Muscle of leg (tissue), 16 donors: ENCODE measurements around the gene BEAN1. TPM values are rescaled to one million over a fixed set of nuclear protein-coding genes. Genes with fewer than 3 reads are reported as not detected.

Source experiments
- DNase-seq: peaks from one replicate; pipeline ENCODE4 v3.0.0; 2013
- H3K27ac ChIP-seq: one replicate; pipeline ENCODE4 v1.5.1; 2013; ENCODE audit warnings: mild to moderate bottlenecking, low read length, control low read depth
- H3K27me3 ChIP-seq: one replicate; pipeline ENCODE4 v1.6.1; 2013; ENCODE audit warnings: low read length; ENCODE audit not compliant: control insufficient read depth, insufficient read depth
- H3K36me3 ChIP-seq: one replicate; pipeline ENCODE4 v1.6.1; 2013; ENCODE audit warnings: low read length; ENCODE audit not compliant: control insufficient read depth, insufficient read depth
- H3K4me1 ChIP-seq: one replicate; pipeline ENCODE4 v1.6.1; 2013; ENCODE audit warnings: low read length; ENCODE audit not compliant: control insufficient read depth, insufficient read depth
- H3K4me3 ChIP-seq: one replicate; pipeline ENCODE4 v1.5.1; 2013; ENCODE audit warnings: low read length, control low read depth
- H3K9me3 ChIP-seq: replicated peaks from 2 replicates; pipeline ENCODE4 v1.6.1; 2013; ENCODE audit warnings: low read depth, low read length; ENCODE audit not compliant: control insufficient read depth
- WGBS: methylation state at CpG from one replicate; pipeline ENCODE4 v1.1.5; 2013; ENCODE audit warnings: missing lambda C conversion rate; ENCODE audit not compliant: insufficient coverage; 5-methylcytosine and 5-hydroxymethylcytosine counted together
- long read RNA-seq, 11 donors: transcript quantifications; one replicate each; lab custom pipeline, GENCODE V29; 2026
- polyA plus RNA-seq, 8 donors: library from polyadenylated mRNA; unstranded; fragments of 120-200 nt; gene quantifications; one replicate each; pipeline versions ENCODE4 v1.2.1 to v1.2.3, GENCODE V29; 2013; ENCODE audit warnings: inconsistent platforms in 1 of 8, low replicate concordance in 1 of 8; ENCODE audit not compliant: insufficient read length in 8 of 8, insufficient read depth in 1 of 8
- total RNA-seq: library from RNA; stranded (reverse); fragments of 120-200 nt; gene quantifications from one replicate; pipeline ENCODE4 v1.2.4, GENCODE V29; 2013

The BEAN1 gene, protein sequence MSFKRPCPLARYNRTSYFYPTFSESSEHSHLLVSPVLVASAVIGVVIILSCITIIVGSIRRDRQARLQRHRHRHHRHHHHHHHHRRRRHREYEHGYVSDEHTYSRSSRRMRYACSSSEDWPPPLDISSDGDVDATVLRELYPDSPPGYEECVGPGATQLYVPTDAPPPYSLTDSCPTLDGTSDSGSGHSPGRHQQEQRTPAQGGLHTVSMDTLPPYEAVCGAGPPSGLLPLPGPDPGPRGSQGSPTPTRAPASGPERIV
- total RNA-seq (0.40 TPM), polyA plus RNA-seq (1 to 10 TPM in 2 of 8 donors, under 1 TPM in 6; 0.71 to 2.1 (median 0.87) TPM)
- long read RNA-seq, donor 1 = 0 reads
- long read RNA-seq, donor 2 = 0 reads
- long read RNA-seq, donor 3 = 0 reads
- long read RNA-seq, donor 4 = 0 reads
- long read RNA-seq, donor 5 = 0 reads
- long read RNA-seq, donor 6 = 0 reads
- long read RNA-seq, donor 7 = 0 reads
- long read RNA-seq, donor 8 = 0 reads
- long read RNA-seq, donor 9 = 0 reads
- long read RNA-seq, donor 10 = 0 reads
- long read RNA-seq, donor 11 = 0 reads

DNA sequence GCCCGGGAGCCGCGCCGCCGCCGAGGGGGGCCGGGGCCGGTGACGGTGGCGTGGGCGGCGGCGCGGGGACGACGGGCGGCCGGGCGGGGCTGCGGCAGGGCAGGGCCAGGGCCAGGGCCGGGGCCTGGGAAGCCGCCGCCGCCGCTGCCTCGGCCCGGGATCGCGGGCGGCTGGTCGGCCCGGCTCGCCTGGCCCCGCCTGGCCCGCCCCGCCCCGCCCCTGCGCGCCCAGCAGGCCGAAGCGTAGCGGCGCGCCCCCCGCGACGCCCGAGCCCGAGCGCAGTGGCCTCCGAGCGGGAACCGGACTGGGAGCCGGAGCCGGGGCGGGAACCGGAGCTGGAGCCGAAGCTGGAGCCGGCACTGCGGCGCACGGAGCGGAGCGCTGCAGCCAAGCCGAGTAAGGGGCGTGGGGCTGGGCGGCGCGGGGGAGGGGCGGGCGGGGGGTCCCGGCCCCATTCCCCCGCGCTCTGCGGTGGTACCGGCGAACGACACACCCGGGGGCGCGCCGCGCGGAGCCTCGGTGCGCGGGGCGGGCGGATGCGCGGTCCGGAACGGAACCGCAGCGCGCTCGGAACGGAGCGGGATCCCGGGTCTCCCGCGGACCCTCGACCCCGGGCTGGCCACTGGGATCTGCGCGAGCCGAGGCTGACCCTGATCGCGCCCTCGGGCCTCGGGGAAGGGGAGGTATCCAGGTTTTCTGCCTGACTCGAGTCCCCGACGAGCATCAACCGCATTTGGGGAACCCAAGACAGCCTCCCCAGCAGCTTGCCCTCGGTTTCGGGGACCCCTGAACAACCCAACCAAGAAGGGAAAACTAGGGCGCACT is at the start of gene BEAN1:
Gene BEAN1 (plus strand): TSS at position 260 of the 825 bp plus-strand sequence. CDS start 10,382 bp downstream, outside the sequence.
- Histone ChIP-seq H3K36me3 (no peaks in the 10 kb centered on the region), H3K27ac (no peak within 1 kb of the TSS), H3K4me1 (peaks cover 17% of the 10 kb centered on the region), H3K27me3 (peaks cover 66% of the 10 kb centered on the region), H3K4me3 (peak within 1 kb of the TSS; percentile 32), H3K9me3 (no peaks in the 10 kb centered on the region)
- DNase-seq = peak; percentile 56
- under 1% methylated on average over 91 of the region's 118 CpGs for WGBS

DNA sequence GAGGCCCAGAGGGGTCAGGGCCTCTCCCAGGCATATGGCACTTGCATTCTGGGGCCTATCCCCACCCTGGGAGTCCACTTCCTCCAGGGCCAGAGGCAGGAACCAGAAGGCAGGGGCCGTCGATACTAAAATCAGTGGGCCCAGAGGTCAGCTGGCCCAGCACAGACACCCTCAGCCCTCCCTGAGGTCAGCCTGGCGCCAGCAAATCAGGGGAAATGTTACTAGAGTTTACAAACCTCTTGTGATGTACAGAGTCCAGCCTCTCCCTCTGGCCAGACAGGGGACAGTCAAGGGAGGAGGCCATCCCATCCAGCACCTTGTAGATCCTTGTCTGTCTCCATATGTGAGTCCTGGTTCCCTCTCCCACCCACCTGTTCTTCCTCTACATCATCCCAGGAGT is 49.8 kb upstream of the BEAN1 start:
- DNase-seq = no peak
- Histone ChIP-seq H3K27me3 (peaks cover 5% of the 10 kb centered on the region), H3K9me3 (no peaks in the 10 kb centered on the region), H3K36me3 (no peaks in the 10 kb centered on the region), H3K4me1 (peaks cover 14% of the 10 kb centered on the region), H3K4me3 (no peak overlapping the region), H3K27ac (peak overlapping the region; percentile 74)
- 77% methylated on average over 2 of the region's 3 CpGs for WGBS

DNA sequence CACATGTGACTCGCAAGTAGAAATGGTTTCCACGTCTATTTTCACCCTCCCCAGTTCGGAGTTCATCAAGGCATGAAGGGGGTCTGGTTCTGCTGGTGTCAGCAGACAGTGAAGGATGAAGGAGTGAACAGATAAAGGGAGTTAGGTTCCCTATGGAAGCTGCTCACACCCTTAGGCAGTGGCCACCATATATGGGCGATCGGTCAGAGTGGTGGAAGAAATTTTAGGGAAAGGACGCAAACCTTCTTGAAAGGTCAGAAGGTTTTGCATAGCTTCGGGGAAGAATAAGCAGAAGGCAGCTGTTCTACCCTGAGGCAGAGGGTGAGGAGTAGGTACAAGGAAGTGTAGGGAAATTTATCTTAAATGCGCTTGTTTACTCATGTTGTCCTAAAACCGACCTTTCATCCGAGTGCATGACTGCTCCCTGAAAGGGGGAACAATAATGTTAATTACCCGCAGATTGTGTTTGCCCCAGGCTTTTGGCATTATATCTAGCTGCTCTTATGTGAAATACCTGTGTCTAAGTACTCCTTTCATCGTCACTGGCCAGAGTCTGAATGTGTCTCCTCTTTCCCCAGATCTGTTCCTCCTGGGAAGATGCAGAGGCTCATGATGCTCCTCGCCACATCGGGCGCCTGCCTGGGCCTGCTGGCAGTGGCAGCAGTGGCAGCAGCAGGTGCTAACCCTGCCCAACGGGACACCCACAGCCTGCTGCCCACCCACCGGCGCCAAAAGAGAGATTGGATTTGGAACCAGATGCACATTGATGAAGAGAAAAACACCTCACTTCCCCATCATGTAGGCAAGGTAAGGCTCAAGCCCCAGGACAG is 48.1 kb upstream of the BEAN1 start:
- no peaks in the 10 kb centered on the region for H3K9me3 ChIP-seq
- H3K27me3 ChIP-seq = peaks cover 2% of the 10 kb centered on the region
- no peak for DNase-seq
- H3K27ac ChIP-seq = no peak overlapping the region
- H3K4me1 ChIP-seq = peaks cover 21% of the 10 kb centered on the region
- 85% methylated on average over 11 of the region's 18 CpGs for WGBS
- no peaks in the 10 kb centered on the region for H3K36me3 ChIP-seq
- H3K4me3 ChIP-seq = no peak overlapping the region

DNA sequence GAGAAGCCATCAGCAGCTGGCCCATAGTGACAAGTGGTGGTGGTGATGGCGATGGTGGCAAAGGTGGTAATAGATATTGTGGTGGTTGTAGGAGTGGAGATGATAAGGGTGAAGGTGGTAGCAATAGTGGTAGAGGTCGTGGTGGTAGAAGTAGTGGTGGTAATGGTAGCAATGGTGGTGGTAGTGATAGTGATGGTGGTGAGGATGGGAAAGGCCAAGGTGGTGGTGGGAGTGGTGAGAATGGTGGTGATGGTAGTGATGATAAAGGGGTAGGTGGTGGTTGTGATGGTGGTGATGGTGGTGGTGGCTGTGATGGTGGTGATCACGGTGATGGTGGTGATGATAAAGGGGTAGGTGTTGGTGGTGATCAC is 47.5 kb upstream of the BEAN1 start:
- 82% methylated on average over 2 of the region's 3 CpGs for WGBS
- no peaks in the 10 kb centered on the region for H3K9me3 ChIP-seq
- no peak overlapping the region for H3K27ac ChIP-seq
- DNase-seq = no peak
- H3K4me1 ChIP-seq = peaks cover 21% of the 10 kb centered on the region
- H3K4me3 ChIP-seq = no peak overlapping the region
- H3K36me3 ChIP-seq = no peaks in the 10 kb centered on the region
- H3K27me3 ChIP-seq = no peaks in the 10 kb centered on the region

DNA sequence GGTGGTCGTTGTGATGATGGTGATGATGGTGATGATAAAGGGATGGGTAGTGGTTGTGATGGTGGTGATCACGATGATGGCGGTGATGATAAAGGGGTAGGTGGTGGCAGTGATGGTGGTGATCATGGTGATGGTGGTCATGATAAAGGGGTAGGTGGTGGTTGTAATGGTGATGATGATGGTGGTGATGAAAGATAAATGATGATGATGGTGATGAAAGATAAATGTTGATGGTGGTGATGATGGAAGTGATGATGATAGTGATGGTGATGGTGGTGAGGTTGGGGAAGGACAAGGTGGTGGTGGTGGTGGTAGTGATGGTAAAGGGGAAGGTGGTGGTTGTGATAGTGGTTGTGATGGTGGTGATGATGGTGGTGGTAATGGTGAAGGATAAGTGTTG is 46.7 kb upstream of the BEAN1 start:
- H3K27ac ChIP-seq = no peak overlapping the region
- WGBS = 92% methylated on average over 3 of the region's 3 CpGs

DNA sequence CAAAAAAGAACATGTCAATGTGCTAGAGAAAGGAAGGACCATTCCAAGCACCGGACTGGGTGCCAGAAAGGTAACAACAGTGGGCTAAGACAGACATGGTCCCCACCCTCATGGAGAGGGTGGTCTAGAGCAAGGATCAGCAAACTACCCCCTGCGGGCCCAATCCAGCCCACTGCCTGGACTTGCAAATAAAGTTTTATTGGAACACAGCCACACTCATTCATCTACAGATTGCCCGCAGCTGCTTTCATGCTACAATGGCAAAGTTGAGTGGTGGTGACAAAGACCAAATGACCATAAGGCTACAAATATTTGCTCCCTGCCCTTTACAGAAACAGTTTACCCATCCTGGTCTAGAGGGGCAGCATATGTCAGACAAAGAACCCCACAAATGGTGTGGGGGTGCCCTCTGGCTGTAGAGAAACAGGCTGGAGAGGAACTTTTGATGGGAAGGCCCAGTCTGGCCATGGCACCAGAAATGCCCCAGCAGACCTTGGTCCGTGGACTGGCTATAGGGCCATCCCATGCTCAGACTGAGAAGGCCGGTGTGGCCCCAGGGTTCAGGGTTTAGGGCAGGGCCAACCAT is 45.4 kb upstream of the BEAN1 start:
- DNase-seq = no peak
- WGBS = 79% methylated on average over 3 of the region's 5 CpGs
- peaks cover 15% of the 10 kb centered on the region for H3K4me1 ChIP-seq

More for the DNA sequence above, 46.7 kb upstream of the BEAN1 start:
- Histone ChIP-seq H3K4me3 (no peak overlapping the region), H3K4me1 (peaks cover 21% of the 10 kb centered on the region), H3K27me3 (no peaks in the 10 kb centered on the region), H3K9me3 (no peaks in the 10 kb centered on the region), H3K36me3 (no peaks in the 10 kb centered on the region)
- no peak for DNase-seq

DNA sequence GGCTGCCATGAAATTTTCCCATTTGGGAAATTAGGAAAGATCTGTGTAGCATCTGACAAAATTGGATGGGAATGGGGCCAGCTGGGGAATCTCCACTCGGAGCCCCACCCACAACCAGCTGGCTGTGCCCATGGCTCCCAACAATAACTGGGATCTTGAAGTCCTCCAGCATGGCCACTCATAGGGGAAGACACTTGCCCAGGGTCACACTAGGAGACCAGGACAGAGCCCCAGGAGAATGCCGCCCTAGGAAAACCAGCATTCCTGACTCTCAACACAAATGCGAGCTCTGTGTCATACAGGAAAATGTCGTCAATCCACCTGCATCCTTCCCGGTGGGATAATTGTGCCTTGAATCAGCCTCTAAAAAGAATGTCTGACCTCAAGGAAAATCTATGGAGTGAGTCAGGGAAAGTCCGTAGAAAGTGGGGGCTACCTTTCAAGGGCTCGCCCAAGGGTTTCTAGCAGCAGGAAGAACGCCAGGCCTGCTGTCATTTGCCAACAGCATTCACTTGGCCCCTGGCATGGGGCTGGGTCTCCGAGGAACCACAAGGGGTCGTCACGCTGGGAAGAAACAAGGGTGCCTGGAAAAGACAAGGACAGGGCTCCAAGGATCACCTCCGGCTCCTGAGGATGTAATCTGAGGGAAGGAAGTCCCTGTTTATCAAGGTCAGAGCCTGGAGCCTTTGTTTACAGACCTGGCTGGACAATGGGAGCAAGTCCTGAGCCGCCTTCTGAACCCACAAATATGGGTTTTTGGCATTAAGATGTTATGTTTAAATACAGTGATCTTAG is 44.7 kb upstream of the BEAN1 start:
- Histone ChIP-seq H3K4me1 (peaks cover 14% of the 10 kb centered on the region), H3K4me3 (no peak overlapping the region), H3K27me3 (peaks cover 2% of the 10 kb centered on the region), H3K9me3 (no peaks in the 10 kb centered on the region), H3K27ac (peak overlapping the region; percentile 89), H3K36me3 (no peaks in the 10 kb centered on the region)
- WGBS = 62% methylated on average over 11 of the region's 13 CpGs
- DNase-seq = peak; percentile 62

More for the DNA sequence above, 45.4 kb upstream of the BEAN1 start:
- Histone ChIP-seq H3K27me3 (peaks cover 2% of the 10 kb centered on the region), H3K9me3 (no peaks in the 10 kb centered on the region), H3K4me3 (no peak overlapping the region), H3K36me3 (no peaks in the 10 kb centered on the region), H3K27ac (peak overlapping the region; percentile 86)

DNA sequence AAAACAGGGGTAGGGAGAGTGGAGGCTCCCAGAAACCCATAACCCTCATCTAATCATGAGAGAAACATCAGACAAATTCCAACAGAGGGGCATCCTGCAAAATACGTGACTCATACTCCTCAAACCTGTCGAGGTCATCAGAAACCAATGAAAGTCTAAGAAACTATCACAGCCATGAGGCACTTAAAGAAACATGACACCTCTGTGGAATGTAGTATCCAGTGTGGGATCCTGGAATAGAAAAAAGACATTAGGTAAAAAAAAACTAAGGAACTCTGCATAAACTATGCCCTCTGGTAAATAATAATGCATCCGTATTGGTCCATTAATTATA is 44.2 kb upstream of the BEAN1 start:
- WGBS = no CpG with 5 or more reads among the region's 3 CpGs
- Histone ChIP-seq H3K9me3 (no peaks in the 10 kb centered on the region), H3K4me1 (peaks cover 14% of the 10 kb centered on the region), H3K27ac (peak overlapping the region; percentile 89), H3K27me3 (peaks cover 2% of the 10 kb centered on the region), H3K36me3 (no peaks in the 10 kb centered on the region), H3K4me3 (no peak overlapping the region)
- DNase-seq = no peak

DNA sequence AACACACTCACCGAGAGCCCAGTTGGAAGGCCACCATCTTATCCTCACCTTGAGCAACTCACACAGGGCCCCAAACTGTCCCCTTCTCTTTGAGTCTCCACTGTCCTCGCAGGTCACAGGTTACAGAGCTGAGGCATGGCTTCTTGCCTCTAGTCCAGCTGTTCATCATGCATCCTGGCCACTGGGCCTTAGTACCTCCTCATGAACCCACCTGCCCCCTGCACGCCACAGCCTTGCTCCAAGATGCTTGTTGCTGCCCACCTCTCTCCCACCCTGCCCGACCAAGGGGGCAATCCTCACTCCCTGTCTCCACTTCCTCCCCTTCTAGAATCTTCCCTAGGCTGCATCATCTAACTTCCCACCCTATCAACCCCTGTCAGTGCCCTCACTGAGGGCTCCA is 43.5 kb upstream of the BEAN1 start:
- Histone ChIP-seq H3K27me3 (peaks cover 2% of the 10 kb centered on the region), H3K9me3 (no peaks in the 10 kb centered on the region), H3K27ac (peak overlapping the region; percentile 89), H3K4me3 (no peak overlapping the region), H3K4me1 (peaks cover 14% of the 10 kb centered on the region), H3K36me3 (no peaks in the 10 kb centered on the region)
- no peak for DNase-seq
- WGBS = 90% methylated on average over 4 of the region's 4 CpGs
